Measurements from ENCODE around the gene UCKL1.

GRCh38 chr20:63943808-63944077 is 12.5 kb downstream of the UCKL1 start:
- TF ChIP-seq CTCF (IDR thresholded peaks at IDR 0.05) (no peak), POLR2A (IDR thresholded peaks at IDR 0.05) (no peak)
